Measurements from ENCODE around the gene NACC1. TPM values are rescaled to one million over a fixed set of nuclear protein-coding genes. Genes with fewer than 3 reads are reported as not detected.

NACC1 gene
- total RNA-seq, 1 donor from 2014 or later = 34.7 TPM

DNA sequence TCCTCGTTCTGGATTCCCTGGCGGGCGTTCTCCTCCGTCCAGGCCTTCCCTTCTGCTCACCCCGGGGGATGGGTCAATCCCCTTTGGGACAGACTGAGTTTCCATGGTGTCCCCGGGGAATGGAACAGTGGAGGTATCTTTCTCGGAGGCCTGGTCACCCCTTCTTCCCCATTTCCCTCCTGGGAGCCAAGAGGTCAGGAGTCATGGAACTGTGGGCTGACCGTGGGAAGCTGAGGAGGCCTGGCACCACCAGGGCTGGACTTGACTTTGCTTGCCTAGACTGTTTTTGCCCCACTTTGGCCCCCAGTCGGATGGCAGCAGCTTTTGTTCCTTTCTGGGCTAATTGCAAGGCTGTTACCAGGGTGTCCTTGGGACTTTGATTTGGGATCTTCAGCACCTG, 2.0 kb downstream of the NACC1 start:
- H3K4me1 Mint-ChIP-seq = peaks cover 54% of the 10 kb centered on the region
- peaks cover 12% of the 10 kb centered on the region for H3K36me3 Mint-ChIP-seq
- Histone ChIP-seq H2AFZ (replicated peaks) (no peak overlapping the region), H3K4me2 (peak overlapping the region; percentile 73), H3K4me1 (peaks cover 22% of the 10 kb centered on the region), H3K4me3 (no peak overlapping the region), H3K9me3 (ENCODE audit: low read depth) (no peaks in the 10 kb centered on the region), H3K79me2 (ENCODE audit: low read depth) (peaks cover 84% of the 10 kb centered on the region), H3K27me3 (no peaks in the 10 kb centered on the region), H4K20me1 (ENCODE audit: low read depth) (peaks cover 66% of the 10 kb centered on the region), H3K36me3 (no peaks in the 10 kb centered on the region), H3K27ac (no peak overlapping the region), H3K9ac (no peak overlapping the region), H3F3A (ENCODE audit: low read depth) (peaks cover 14% of the 10 kb centered on the region)
- H3K27me3 Mint-ChIP-seq (ENCODE audit: insufficient read depth, low read depth) = peaks cover 11% of the 10 kb centered on the region
- H3K4me3 Mint-ChIP-seq = peak overlapping the region; percentile 93
- no peaks in the 10 kb centered on the region for H3K9me3 Mint-ChIP-seq
- no peak overlapping the region for H3K27ac Mint-ChIP-seq
- no peak for DNase-seq (ENCODE audit: low spot score)
- no peak for TF ChIP-seq EZH2 (IDR thresholded peaks at IDR 0.05)
- TF ChIP-seq, protein P1, sequence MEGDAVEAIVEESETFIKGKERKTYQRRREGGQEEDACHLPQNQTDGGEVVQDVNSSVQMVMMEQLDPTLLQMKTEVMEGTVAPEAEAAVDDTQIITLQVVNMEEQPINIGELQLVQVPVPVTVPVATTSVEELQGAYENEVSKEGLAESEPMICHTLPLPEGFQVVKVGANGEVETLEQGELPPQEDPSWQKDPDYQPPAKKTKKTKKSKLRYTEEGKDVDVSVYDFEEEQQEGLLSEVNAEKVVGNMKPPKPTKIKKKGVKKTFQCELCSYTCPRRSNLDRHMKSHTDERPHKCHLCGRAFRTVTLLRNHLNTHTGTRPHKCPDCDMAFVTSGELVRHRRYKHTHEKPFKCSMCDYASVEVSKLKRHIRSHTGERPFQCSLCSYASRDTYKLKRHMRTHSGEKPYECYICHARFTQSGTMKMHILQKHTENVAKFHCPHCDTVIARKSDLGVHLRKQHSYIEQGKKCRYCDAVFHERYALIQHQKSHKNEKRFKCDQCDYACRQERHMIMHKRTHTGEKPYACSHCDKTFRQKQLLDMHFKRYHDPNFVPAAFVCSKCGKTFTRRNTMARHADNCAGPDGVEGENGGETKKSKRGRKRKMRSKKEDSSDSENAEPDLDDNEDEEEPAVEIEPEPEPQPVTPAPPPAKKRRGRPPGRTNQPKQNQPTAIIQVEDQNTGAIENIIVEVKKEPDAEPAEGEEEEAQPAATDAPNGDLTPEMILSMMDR (IDR thresholded peaks at IDR 0.05) = no peak
- no peak for TF ChIP-seq EZH2phosphoT487 (IDR thresholded peaks at IDR 0.05)

DNA sequence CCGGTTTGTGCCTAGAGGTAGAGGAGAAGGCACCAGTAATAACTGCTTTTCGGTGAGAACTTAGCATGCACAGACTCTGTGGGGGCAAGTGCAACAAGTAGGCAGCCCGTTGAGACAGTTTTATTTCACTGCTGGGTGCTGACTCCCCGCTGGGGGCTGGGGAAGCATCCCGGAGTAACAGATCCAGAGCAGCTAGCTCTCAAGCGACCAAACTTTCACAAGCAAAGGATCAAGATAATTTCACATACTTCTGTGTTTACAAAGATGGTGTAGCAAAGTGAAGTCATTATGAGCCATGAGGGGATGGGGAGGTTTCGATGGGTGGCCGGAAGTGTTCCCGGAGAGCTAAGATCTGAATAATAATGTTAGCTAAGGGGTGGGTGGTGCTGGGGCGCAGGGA, 2.8 kb downstream of the NACC1 start:
- Mint-ChIP-seq H3K27ac (no peak overlapping the region), H3K9me3 (no peaks in the 10 kb centered on the region), H3K4me3 (peak overlapping the region; percentile 21), H3K27me3 (ENCODE audit: insufficient read depth, low read depth) (peaks cover 11% of the 10 kb centered on the region), H3K36me3 (peaks cover 9% of the 10 kb centered on the region), H3K4me1 (peaks cover 49% of the 10 kb centered on the region)
- Histone ChIP-seq H3K27me3 (no peaks in the 10 kb centered on the region), H2AFZ (replicated peaks) (no peak overlapping the region), H3K9ac (no peak overlapping the region), H3K4me1 (peaks cover 16% of the 10 kb centered on the region), H3K4me3 (no peak overlapping the region), H3F3A (ENCODE audit: low read depth) (peaks cover 14% of the 10 kb centered on the region), H3K27ac (no peak overlapping the region), H3K9me3 (ENCODE audit: low read depth) (no peaks in the 10 kb centered on the region), H3K79me2 (ENCODE audit: low read depth) (peaks cover 84% of the 10 kb centered on the region), H4K20me1 (ENCODE audit: low read depth) (peaks cover 74% of the 10 kb centered on the region), H3K36me3 (no peaks in the 10 kb centered on the region), H3K4me2 (no peak overlapping the region)
- no peak for DNase-seq (ENCODE audit: low spot score)
- TF ChIP-seq, protein P1 (IDR thresholded peaks at IDR 0.05) = no peak
- no peak for TF ChIP-seq EZH2 (IDR thresholded peaks at IDR 0.05)
- no peak for TF ChIP-seq EZH2phosphoT487 (IDR thresholded peaks at IDR 0.05)

DNA sequence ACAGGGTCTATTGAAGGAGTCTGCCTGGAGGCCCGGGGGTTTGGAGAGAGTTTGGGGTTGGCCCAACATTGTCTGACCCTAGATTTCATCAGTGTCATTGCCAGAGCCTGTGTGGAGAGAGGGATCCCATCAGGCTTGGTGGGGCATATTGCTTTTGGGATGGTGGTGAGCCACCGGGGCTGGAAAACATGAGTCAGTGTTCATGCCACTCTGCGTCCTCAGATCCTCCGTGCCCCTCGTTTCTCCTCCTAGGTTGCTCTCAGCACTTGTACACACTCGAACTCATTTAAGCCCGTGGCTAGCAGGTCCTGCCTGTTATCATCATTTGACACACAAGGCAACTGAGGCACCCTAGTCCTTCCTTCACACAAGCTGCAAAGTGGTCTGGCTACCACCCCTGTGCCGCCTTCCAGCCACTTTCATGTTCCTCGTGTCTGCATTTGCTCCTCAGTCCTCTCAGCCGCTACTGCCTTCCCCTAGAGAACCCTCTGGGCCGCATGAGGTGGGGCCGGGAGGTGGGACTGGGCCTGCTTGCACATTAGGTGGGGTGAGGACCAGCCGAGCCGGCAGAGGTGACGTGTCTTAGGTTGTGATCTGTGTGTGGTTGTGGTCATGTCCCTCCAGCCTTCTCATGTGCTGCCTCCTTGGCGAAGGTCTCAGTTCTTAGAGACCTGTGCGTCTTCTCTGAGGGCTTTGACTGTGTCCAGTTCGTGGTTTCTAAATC, 3.6 kb downstream of the NACC1 start:
- peaks cover 9% of the 10 kb centered on the region for H3K36me3 Mint-ChIP-seq
- H3K27ac Mint-ChIP-seq = peak overlapping the region; percentile 59
- Histone ChIP-seq H3K4me2 (no peak overlapping the region), H3K36me3 (no peaks in the 10 kb centered on the region), H4K20me1 (ENCODE audit: low read depth) (peaks cover 83% of the 10 kb centered on the region), H3K27ac (no peak overlapping the region), H3F3A (ENCODE audit: low read depth) (peaks cover 10% of the 10 kb centered on the region), H3K4me3 (no peak overlapping the region), H2AFZ (replicated peaks) (no peak overlapping the region), H3K79me2 (ENCODE audit: low read depth) (peaks cover 88% of the 10 kb centered on the region), H3K27me3 (no peaks in the 10 kb centered on the region), H3K9me3 (ENCODE audit: low read depth) (no peaks in the 10 kb centered on the region), H3K9ac (no peak overlapping the region), H3K4me1 (peaks cover 15% of the 10 kb centered on the region)
- peaks cover 11% of the 10 kb centered on the region for H3K27me3 Mint-ChIP-seq (ENCODE audit: insufficient read depth, low read depth)
- no peaks in the 10 kb centered on the region for H3K9me3 Mint-ChIP-seq
- peaks cover 43% of the 10 kb centered on the region for H3K4me1 Mint-ChIP-seq
- H3K4me3 Mint-ChIP-seq = no peak overlapping the region
- no peak for DNase-seq (ENCODE audit: low spot score)
- TF ChIP-seq, protein P1 (IDR thresholded peaks at IDR 0.05) = no peak
- TF ChIP-seq EZH2 (IDR thresholded peaks at IDR 0.05) (no peak), EZH2phosphoT487 (IDR thresholded peaks at IDR 0.05) (no peak)

Data from neural progenitor cell (in vitro differentiated cells).